HG03108 (cell line): Measurements from ENCODE around the gene MRPS18C.
"Not testable (repeated sequence)": the region's sequence is repeated elsewhere in the genome, so short reads cannot be mapped to it uniquely, and the experiment has no call there.

Experiments used
- ATAC-seq: cut with Tn5 transposase; IDR thresholded peaks from one replicate; pipeline ENCODE4 v1.9.1; 2021; ENCODE audit warnings: moderate library complexity; ENCODE audit not compliant: unreplicated experiment

The MRPS18C gene

DNA sequence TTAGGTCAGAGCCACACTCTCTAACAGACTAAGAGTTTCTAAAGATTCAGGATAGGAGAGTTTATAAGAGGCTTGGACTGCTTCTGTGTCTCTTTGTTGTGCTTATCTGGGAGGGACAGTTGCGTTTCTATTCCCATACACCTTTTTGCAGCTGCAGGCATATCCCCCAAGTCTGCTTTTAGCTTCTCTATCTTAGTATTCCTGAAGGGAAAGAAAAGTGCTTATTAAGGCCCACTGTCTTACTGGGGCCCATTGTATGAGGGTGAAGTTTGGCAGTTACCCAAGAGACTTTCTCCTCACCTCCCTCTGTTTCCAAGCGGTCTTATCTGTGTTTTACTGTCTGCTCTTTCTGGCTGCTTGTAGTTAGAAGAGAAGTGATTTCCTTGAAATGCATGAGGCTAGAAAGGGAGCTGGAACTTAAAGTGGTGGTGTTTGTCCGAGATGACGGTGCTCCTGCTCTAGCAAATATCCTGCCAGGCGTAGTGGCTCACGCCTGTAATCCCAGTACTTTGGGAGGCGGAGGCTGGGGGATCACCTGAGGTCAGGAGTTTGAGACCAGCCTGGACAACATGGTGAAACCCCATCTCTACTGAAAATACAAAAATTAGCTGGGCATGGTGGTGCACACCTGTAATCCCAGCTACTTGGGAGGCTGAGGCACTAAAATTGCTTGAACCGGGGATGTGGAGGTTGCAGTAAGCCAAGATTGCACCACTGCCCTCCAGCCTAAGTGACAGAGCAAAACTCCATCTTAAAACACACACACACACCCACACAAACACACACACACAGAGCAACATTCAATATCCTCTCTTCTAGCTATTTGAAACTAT is 40.4 kb downstream of the MRPS18C start:
- not testable (repeated sequence) for ATAC-seq

DNA sequence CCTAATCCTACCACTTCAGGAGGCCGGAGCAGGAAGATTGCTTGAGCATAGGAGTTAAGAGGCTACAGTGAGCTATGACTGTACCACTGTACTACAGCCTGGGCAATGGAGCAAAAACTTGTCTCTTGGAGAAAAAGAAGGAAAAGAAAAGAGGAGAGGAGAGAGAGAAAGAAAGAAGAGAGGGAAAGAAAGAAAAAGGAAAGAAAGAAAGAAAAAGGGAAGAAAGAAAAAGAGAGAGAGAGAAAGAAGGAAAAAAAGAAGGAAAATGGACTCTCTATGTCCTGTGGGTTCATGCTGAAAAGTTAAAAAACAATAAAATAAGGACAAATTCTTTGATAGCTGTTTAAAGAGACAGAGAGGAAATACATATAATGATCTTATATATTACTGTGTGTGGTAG is 42.3 kb downstream of the MRPS18C start:
- ATAC-seq = no peak

DNA sequence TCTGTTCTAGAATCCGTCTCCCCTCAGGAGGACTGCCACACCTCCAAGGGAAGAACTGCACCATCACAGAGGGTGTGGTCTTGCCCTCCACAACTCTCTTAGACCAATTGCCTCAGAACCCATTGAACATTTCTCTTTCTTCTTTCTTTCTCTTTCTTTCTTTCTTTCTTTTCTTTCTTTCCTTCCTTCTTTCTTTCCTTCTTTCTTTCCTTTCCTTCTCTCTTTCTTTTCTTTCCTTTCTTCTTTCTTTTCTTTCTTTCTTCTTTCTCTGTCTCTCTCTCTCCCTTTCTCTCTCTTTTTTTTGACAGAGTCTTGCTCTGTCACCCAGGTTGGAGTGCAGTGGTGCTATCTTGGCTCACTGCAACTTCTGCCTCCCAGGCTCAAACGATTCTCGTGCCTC is 45.8 kb downstream of the MRPS18C start:
- ATAC-seq = not testable (repeated sequence)

DNA sequence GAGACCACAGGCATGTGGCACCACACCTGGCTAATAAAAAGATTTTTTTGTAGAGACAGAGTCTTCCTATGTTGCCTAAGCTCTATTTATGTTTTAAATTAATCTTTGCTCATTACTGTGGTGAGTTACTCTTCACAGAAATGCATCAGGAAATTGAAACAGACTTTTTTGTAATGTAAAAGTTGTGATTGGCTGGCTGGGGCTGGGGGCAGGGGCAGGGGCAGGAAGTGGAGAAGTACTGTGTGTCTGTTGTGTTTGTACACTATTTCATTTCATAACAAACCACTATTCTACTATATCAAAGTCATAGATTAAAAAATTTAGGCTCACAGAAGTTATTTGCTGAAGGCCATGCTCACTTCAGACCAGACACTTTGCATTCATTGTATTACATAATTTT is 48.1 kb downstream of the MRPS18C start:
- ATAC-seq = no peak

DNA sequence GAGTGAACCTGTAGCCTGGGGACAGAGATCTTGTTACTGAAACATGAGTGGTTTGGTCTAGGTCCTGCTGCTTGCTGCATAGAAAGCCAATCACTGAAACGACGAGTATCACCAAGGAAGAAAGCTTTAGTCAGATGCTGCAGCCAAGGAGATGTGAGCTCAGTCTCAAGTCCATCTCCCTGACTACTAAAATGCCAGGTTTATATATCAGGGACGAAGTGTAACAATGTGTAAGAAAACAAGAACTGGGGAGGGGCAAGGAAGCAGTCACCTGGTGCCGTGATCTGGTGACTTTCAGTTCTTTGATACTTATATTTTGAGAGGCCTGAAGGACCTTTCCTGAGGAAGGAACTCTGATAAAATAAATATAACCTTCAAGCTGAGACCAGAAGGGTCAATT is 48.6 kb downstream of the MRPS18C start:
- no peak for ATAC-seq

DNA sequence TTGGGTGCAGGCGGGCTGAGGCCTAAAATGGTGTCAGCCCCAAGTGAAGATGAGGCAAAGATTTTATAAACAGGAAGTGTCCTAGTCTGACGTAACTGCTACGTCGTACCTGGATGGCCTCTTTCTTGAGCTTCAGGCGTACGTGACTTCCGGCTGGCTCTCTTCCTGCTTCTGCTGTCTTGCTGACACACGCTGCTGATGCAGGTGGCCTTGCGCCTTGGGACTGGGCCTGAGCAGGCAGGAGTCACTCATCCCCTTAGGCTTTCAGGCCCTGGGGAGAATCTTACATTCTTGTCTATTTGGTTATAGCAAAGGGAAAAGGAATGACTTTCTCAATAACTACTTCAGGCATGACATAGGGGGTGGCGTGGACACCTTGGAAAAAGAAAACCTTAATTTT is 49.1 kb downstream of the MRPS18C start:
- no peak for ATAC-seq

DNA sequence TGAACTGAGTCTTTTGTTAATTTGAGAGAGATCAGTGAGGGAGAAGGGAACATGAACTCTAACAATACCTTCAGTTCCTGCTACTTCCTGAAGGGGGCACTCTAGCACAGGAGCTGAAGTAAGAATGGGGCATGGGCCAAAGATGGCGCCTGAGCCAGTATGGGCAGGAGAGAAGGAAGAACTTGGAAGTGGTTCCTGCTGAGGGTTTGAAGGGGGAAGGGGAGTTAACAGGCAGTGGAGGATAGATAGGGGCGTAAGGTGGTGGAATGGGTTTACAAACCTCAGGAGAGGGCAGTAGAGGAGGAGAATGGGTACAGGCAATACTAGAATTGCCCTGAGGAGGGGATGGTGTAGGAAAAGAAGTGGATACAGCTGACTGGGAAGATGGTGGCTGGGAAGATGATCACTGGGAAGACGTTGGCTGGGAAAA is 53.3 kb downstream of the MRPS18C start:
- ATAC-seq = not testable (repeated sequence)

DNA sequence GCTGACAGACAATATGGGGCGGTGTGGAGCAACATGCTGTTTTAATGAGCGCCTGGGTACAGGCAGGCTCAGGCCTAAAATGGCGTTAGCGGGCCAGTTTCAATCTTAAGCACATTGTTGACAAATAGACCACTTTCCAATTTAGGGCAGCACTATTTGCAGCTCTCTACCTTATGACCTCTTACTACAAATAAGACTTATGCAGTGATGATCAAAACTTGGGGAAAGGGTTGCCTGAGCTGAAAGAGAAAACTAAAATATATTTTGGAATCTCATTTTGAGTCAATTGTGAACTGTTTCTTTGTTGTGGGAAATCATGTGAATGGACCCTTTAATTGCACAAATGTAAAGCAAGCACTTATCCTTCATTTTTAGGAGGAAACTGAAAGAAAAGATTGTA is 54.6 kb downstream of the MRPS18C start:
- no peak for ATAC-seq
